Measurements from ENCODE around the gene C18orf63.

GRCh38 chr18:74395648-74396154, 80.1 kb downstream of the C18orf63 start:
- TF ChIP-seq MAX (IDR thresholded peaks at IDR 0.05; ENCODE audit: insufficient read depth, insufficient read length) = no peak
- TF ChIP-seq CTCF (IDR thresholded peaks at IDR 0.05; ENCODE audit: extremely low read depth in 1 of 2, insufficient read depth in 1 of 2, low read depth in 1 of 2, low read length in 2 of 2) = no peak
- TF ChIP-seq POLR2A (IDR thresholded peaks at IDR 0.05; ENCODE audit: low read depth, low read length) = no peak
- no peak for TF ChIP-seq JUN (IDR thresholded peaks at IDR 0.05; ENCODE audit: borderline replicate concordance, insufficient read depth, insufficient read length, low read depth)
- TF ChIP-seq MYC (IDR thresholded peaks at IDR 0.05; ENCODE audit: low read depth, low read length) = no peak

Measured in endothelial cell of umbilical vein (primary cell).